LoVo (cell line): ENCODE data around the gene PDPR.
"Not testable (repeated sequence)": the region's sequence is repeated elsewhere in the genome, so short reads cannot be mapped to it uniquely, and the experiment has no call there.

ENCODE experiments used
- DNase-seq: peaks from one replicate; pipeline ENCODE4 v3.0.0-alpha.2; 2016; ENCODE audit warnings: low spot score

Gene PDPR

GRCh38 chr16:70128844-70129243 is 14.7 kb downstream of the PDPR start:
- not testable (repeated sequence) for DNase-seq

- not testable (repeated sequence) for DNase-seq
These were observed 21.7 kb downstream of the PDPR start for GRCh38 chr16:70135796-70136195.

GRCh38 chr16:70136595-70136994 is 22.5 kb downstream of the PDPR start:
- not testable (repeated sequence) for DNase-seq

- DNase-seq, result not testable (repeated sequence)
These were observed 28.6 kb downstream of the PDPR start for GRCh38 chr16:70142739-70143138.

- DNase-seq, result not testable (repeated sequence)
These were observed 29.2 kb downstream of the PDPR start for GRCh38 chr16:70143231-70143895.

GRCh38 chr16:70147853-70148252 is 33.7 kb downstream of the PDPR start:
- DNase-seq, result not testable (repeated sequence)

GRCh38 chr16:70148453-70148852 is 34.3 kb downstream of the PDPR start:
- not testable (repeated sequence) for DNase-seq

GRCh38 chr16:70149296-70149695 is 35.2 kb downstream of the PDPR start:
- DNase-seq, result not testable (repeated sequence)

GRCh38 chr16:70151391-70151790 is 37.3 kb downstream of the PDPR start:
- DNase-seq, result no peak

- no peak for DNase-seq
These were observed 37.9 kb downstream of the PDPR start for GRCh38 chr16:70151941-70152509.

GRCh38 chr16:70152578-70153302 is 38.6 kb downstream of the PDPR start:
- no peak for DNase-seq

GRCh38 chr16:70154736-70155135 is 40.6 kb downstream of the PDPR start:
- not testable (repeated sequence) for DNase-seq

GRCh38 chr16:70156207-70156978 is 42.3 kb downstream of the PDPR start:
- no peak for DNase-seq

GRCh38 chr16:70157105-70157476 is 43.0 kb downstream of the PDPR start:
- no peak for DNase-seq

GRCh38 chr16:70157477-70158260 is 43.5 kb downstream of the PDPR start:
- no peak for DNase-seq

- no peak for DNase-seq
These were observed 44.3 kb downstream of the PDPR start for GRCh38 chr16:70158261-70158939.

GRCh38 chr16:70159355-70160348 is 45.5 kb downstream of the PDPR start:
- DNase-seq, result no peak

- DNase-seq, result no peak
These were observed 46.3 kb downstream of the PDPR start for GRCh38 chr16:70160388-70160787.

GRCh38 chr16:70160821-70161220 is 46.7 kb downstream of the PDPR start:
- no peak for DNase-seq

GRCh38 chr16:70161350-70161749 is 47.2 kb downstream of the PDPR start:
- DNase-seq, result no peak
